PC-3 (cell line): ENCODE results near the gene EFEMP1.

Experiments used
- EZH2 ChIP-seq: fragments of 300-600 bp; sonication (generic); IDR thresholded peaks from one replicate; pipeline ENCODE4 v1.6.1; 2017; ENCODE audit warnings: antibody characterized with exemption, mild to moderate bottlenecking, low read length; ENCODE audit not compliant: unreplicated experiment
- TF ChIP-seq, protein P1 (sequence below): fragments of 300-600 bp; sonication (generic); conservative IDR thresholded peaks from 2 replicates; pipeline ENCODE4 v1.5.1; 2017; ENCODE audit warnings: antibody characterized with exemption, low read depth, mild to moderate bottlenecking, low read length

- TF ChIP-seq, protein P1, sequence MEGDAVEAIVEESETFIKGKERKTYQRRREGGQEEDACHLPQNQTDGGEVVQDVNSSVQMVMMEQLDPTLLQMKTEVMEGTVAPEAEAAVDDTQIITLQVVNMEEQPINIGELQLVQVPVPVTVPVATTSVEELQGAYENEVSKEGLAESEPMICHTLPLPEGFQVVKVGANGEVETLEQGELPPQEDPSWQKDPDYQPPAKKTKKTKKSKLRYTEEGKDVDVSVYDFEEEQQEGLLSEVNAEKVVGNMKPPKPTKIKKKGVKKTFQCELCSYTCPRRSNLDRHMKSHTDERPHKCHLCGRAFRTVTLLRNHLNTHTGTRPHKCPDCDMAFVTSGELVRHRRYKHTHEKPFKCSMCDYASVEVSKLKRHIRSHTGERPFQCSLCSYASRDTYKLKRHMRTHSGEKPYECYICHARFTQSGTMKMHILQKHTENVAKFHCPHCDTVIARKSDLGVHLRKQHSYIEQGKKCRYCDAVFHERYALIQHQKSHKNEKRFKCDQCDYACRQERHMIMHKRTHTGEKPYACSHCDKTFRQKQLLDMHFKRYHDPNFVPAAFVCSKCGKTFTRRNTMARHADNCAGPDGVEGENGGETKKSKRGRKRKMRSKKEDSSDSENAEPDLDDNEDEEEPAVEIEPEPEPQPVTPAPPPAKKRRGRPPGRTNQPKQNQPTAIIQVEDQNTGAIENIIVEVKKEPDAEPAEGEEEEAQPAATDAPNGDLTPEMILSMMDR = no peak
- no peak for TF ChIP-seq EZH2
Measured at GRCh38 chr2:55891671-55892094, 31.9 kb downstream of the EFEMP1 start.
